HG03354 (cell line): ENCODE measurements around the gene DNAH9.

ENCODE experiments used
- ATAC-seq: cut with Tn5 transposase; IDR thresholded peaks from one replicate; pipeline ENCODE4 v1.9.1; 2021; ENCODE audit warnings: mild to moderate bottlenecking; ENCODE audit not compliant: unreplicated experiment, poor library complexity, severe bottlenecking

DNAH9 gene

DNA sequence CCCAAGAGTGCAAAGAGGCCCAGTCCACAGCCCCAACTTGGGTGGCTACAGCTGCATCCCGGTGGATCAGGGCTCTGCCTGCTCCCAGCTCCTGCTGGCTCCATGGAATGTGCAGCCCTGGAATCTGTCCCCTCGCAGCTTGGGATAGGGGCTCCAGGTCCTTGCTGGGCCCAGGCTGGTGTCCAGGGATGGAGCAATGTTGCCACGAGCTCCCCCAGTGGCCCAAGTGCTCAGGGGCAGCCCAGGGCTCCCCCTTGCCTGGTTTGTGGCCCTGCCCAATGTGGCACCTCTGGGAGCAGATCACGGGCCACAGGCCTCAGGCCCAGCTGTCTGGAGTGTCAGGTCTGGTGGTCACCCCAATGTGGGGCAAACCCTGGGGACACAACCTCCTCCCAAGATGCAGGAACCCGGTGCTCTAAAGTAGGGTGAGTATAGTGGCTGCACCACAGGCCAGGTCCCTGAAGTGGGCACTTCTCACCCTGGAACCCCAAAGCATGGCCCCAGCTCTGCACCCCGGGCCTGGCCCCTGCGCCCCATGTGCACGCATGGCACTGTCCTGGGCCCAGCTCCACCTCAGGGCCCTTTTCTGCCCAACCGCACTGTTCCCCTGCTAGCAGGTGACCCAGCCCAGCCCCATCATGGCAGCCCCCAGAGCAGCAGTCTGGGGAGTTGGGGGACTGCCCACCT is 14.8 kb upstream of the DNAH9 start:
- ATAC-seq: no peak

DNA sequence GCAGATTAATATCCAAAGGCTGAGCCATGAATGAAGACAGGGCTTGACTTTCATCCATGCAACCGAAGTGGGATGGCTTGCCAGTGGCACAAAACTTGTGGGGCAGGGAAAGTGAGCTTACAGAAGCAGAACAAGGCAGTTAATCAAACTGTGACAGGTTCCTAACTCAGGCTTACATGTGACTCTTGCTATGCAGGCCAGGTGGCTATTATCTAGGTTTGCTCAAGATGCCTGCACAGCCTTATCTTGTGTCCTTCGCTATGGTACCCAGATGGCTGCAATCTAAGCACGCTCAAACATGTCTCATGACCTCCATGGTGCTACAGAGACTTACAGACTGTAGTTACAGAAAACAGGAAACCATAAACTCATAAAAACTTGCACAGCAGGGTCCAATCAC is 8.6 kb upstream of the DNAH9 start:
- ATAC-seq: no peak

DNA sequence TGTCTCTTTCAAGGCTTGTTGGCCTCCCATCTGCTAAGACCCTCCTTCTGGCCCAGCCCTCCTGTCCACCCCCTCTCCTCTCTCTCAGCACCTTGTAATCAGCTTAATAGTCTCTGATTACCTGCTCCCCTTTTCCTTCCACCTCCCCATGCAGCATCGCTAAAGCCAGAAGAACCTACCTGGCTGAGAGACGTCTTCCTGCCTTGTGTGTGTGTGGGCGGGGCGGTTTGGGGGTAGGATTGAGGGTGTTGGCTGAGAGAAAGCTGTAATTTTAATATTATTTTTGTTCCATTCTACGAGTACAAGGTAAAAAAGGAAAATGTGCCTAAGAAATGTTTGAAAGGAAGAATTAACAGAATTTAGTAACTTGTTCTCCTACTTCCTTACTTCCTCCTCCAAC is 3.4 kb downstream of the DNAH9 start:
- ATAC-seq: no peak

DNA sequence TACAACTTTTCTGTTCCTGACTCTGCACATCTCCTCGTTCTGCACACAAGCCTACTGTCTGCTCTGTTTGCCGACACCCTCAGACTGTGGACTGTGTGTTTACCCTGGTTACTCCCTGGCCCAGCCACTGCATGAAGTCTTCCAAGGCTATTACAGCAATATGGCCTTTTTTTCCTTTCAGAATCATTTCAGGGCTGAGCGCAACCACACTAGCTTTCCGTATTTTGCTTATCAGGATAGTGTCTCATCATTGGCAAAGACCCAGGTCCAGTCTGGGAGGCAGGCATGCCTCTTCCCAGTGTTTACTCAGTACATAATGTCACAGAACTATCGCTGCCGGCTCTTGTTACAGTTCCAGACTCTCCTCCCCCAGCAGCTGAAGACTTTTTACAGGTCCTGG is 10.1 kb downstream of the DNAH9 start:
- ATAC-seq: no peak

DNA sequence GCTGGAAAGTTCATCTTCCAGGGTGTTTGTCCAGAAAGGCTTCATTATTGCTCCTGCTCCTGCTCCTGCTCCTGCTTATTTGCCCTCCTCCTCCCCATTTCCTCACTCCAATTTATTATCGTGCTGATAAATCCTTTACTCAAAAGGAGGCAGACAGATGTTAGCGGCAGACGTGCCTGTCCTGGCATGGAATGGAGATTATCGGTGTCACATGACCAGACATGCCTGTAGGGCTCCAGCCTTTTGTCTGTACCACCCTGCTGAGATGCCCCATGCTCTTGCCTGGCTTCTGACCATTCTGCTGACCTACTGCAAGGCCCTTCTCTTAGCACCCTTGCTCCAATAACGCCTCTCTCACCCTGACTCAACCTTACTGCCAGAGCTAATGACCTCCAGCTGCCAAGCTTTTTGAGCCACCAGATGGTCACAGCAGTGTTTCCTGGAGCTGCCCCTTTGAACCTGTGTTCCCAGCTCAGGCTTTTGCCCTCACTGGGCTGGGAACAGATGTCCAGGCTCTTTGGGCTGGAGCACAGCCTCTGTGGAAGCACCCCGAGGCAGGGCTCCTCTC is 12.8 kb downstream of the DNAH9 start:
- ATAC-seq: no peak

DNA sequence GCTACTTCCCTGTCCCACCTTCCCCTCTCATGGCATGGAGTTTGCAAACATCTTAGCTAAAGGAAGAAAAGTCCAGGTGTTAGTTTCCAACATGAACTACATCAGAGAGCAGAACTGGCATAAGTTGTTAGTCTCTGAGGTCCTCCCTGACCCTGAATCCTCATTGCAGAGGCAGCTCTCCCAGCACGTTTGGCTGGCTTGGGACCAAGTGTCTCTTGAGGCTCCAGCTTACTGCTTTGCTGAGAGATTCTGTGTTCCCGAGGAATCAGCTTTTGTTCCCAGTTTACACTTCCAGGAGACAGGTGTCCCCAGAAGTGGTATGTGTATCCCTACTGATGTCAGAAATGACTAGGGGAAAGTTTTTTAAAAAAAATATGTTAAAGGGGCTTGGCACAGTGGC is 14.7 kb downstream of the DNAH9 start:
- ATAC-seq: no peak

DNA sequence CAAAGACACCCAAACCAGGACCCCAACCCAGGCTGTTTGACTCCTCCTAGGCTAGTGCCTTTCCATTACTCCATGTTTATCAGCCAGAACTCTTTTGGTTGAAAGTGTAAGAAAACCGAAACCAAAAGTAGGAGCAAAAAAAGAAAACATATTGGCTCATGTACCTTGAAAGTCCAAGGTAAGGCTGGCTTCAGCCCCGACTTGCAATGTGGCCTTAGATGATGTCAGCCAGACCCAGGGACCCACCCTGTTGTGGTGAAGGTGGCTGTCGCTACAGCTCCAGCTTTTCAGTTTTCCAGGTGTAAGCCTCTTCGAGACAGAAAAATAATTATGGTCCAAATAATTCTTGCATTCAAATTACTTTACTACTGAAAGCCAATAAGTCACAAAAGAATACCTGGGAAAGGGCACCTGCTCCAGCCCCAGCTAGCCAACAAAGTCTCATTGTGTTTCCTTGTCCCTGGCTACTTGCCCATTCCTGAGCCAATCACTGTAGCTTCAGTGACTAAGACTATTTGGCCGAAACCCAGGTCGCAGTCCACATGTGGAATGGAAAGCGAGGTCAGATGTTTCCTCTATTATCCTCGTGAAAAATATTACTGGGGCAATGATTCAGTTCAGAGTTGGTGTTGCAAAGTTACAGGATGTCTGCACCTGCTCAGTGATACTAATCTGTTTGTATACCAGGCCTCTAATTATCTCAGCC is 20.7 kb downstream of the DNAH9 start:
- ATAC-seq: no peak

DNA sequence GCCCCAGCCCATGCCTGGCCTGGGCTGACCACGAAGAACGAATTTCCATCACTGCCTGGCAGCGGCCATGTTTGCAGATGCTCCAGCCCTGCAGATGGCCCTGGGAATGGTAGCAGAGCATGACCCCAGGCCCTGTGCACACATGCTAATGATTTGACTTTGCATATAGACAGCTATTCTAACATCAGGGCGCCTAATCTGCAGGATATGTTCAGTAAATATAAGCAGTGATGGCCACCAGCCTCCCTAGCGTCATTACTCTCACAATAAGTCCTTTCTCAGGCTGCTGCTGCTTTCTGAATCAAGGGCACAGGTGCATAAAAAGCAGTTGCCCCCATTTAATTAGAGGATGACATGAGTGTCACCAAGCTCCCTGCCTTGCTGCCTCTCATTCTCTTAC is 24.2 kb downstream of the DNAH9 start:
- ATAC-seq: no peak

DNA sequence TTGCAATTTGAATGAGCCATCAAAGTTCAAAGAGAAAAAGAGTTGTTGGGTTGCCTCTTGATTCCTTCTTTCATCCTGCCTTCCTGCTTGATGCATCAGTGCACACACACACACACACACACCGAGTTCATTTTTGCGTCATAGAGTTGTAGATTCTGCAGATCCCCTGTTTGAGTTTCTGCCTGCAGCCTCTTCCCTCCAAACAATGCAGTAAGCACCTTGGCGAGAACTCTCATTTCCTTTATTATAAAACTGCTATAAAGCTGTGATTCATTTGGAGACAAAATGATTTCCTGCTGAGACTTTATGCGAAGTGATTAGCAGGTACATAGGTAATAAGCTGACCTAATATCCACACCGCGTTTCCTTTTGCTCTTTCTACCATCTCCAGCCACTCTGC is 26.7 kb downstream of the DNAH9 start:
- no peak for ATAC-seq

DNA sequence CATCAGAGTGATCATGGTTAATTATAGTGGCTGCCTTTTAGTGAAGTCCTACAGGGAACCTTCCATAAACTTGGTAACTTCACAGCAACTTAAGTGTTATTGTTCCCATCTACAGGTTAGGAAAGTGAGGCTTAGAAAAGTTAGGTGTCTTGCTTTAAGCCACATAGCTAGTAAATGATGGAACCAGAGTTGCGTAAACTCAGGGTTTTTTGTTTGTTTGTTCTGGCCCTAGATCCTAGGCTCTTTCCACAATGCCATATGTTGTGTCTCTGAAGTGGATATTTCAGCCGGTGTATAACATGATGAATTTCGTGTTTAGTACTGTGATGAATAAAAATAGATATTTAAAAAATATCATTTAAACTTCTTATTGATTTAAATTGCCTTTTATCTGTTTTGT is 27.6 kb downstream of the DNAH9 start:
- ATAC-seq: no peak

DNA sequence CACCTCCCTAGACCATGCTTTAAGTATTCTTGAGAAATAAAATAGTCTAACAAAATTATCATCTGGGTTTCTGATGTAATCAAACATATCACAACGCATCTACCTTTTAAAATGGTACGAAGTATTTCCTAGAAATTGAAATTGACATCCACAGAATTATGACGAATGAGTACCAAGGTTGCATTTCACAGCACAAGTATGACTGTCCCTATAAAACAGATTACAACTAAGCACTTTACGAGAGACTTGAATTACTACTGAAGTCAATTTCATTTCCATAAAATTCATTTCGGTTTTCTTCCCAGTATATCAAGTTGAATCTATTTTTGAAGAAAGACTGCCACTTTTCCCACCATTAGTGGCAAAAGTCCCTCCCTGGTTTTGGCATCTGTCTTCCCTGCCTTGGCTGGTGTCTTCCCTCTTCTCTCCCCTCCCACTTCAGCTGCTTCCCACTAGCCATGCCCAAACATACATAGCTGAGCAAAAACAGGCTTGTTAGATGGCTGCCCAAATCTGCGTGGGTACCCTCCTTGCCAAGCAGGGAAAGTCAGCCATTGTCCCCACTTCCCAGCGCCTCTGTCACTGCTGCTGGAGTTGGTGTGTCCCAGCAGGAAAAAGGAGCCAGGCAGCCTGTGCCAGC is 29.2 kb downstream of the DNAH9 start:
- no peak for ATAC-seq

DNA sequence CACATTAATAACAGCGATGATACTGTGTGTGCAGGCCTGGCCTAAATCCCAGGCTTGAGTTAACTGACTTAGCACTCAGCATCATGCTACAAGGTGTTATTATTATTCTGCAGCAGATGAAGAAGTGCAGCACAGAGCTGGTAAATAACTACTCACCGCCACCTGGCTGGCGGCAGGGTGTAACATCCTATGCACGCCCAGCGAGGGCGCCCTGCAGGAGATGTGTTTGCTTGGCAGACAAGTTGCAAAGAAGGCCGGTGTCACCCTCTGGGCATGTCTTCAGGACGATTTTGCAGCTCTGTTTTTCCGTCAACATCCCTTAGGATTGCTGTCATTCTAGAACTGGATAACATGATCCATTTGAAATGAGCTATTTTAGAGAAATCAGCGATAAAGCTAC is 30.1 kb downstream of the DNAH9 start:
- no peak for ATAC-seq

DNA sequence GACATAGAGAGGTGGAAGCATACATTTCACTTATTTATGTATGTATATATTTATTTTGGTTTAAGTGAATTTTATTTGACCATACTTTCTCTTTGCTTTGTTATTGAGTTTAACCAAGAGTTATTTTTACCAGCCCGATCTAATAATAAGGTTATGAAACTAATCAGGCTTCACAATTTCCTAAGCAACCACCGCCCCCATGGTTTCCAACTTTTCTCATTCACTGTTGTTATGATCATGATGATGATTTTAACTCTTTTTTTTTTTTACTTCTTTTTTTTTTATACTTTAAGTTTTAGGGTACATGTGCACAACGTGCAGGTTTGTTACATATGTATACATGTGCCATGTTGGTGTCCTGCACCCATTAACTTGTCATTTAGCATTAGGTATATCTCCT is 30.6 kb downstream of the DNAH9 start:
- ATAC-seq: no peak

DNA sequence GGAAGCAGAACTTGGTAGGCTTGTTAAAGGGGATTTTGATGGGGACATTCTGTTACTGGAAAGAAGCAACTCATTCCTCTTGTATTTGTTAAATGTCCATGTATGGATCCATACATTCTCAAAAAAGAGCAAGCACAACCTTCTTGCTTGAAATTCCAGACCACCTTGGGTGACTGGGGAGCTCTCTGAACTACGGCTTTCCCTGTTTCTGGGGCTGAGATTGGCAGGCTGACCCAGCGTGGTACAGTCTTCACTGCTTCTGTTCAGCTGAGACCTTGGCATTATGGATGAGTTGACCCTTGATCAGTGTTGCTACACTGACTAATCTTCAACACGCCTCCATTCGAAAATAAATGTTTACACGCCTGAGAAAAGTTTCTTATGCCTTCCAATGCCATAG is 38.5 kb downstream of the DNAH9 start:
- ATAC-seq: no peak

DNA sequence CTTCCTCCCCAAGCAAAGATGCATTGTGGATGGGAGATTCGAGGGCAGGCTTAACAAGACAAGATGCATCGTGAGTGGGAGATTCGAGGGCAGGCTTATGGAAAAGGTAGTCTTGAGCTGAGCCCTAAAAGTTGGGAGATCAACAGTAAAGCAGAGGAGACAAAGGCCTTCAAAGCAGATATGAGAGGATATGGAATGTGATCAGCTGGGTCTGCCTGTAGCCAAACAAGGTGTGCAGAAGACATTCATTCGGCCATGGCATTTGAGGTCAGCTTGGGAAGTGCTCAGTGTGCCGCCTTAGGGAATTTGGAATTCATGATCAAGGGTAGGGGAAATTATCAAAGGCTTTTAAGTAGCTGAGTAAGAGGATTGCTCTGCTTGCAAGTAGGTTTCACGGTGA is 39.5 kb downstream of the DNAH9 start:
- no peak for ATAC-seq

DNA sequence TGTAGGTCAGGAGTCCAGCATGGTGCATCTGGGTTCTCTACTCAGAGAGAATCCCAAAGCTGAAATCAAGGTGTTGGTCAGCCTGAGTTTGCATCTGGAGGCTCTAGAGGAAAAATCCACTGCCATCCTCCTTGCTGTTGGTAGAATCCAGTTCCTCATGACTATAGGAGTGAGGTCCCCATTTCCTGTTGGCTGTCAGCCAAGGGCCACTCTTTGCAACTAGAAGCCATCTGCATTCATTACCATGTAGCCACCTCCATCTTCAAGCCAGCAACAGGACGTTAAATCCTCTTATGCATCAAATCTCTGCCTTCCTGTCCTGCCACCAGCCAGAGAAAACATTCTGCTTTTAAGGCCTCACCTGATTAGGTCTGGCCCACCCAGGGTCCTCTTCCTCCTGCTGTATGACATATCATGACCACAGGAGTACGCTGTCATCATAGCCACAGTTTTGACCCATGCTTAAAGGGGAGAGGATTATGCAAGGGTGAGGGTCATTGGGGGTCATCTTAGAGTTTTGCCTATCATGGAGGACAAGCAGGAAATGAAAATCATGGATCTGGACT is 40.5 kb downstream of the DNAH9 start:
- no peak for ATAC-seq

DNA sequence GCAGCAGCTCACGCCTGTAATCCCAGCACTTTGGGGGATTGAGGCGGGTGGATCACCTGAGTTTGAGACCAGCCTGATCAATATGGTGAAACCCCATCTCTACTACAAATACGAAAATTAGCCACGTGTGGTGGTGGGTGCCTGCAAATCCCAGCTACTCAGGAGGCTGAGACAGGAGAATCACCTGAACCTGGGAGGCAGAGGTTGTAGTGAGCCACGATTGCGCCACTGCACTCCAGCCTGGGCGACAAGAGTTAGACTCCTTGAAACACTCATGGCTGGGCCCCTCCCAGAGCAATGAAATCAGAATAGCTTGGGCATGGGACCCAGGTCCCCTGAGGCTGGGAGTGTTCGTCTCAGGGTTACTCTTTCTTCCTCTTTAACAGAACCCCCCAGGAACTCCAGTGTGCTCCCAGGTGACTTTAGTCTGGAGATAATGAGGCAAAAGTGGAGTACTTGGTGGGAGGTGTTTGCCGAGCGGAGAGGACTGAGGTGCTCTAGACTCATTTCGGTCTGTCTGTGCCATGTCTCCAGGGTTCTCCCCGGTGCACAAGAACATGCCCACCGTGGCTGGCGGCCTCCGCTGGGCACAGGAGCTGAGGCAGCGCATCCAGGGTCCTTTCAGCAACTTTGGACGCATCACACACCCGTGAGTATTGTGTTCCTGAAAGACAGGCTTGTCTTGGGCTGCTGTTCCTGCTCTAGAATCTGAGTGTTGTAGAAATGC is 41.6 kb downstream of the DNAH9 start:
- no peak for ATAC-seq

DNA sequence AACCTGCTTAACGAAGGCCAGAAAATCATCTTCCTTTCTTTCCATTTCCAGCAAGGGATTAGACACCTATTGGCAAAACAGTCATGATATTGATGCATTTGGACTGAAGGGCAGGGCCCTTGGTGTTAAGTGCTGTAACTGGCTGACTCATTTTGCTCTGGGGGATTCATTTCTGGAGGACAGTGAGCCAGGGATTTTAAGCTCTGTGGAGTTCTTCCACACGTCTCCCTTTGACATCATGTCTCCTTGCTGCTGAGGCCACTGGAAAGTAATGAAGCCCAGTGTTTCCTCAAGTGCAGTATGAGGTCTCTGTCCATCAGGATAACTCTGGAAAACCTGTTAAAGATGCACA is 42.2 kb downstream of the DNAH9 start:
- no peak for ATAC-seq

DNA sequence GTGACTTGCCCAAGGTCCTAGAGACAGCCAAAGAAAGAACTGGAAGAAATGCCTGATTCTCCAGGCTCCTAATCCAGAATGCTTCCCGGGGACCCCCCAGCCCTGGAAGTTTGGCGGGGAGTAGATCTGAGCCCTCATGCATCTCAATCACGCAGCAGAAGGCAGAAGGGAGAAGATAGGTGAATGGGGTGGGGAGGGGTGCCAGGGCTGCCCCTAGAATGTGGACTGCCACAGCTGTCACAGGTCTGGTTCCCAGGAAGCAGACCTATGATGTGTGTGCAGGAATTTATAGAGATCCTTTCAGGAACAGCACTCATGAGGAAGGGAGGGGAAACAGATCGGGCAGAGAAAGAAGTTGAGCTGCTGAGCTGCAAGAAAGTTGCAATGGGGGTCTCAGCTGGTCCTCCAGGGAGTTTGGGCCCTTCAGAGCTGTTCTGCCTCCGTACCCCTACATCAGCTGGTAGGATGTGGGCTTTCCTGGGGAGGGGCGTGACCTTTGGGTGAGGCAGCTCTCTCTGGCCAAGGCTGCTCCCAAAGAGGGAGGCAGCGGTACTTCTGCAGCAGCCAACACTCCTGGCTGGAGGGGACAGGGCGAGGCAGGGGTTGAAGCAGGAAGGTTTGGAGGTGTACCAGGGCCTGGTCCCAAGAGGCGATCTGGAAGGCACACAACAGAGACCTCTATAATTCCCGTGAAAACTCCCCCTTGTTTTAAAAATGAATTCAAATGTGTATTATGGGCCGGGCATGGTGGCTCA is 43.4 kb downstream of the DNAH9 start:
- ATAC-seq: no peak
